ENCODE results near the gene STK33.

- TF ChIP-seq CTCF (IDR thresholded peaks at IDR 0.05; ENCODE audit: borderline replicate concordance, extremely low read depth, low read length, poor library complexity, severe bottlenecking) (no peak), EZH2 (IDR thresholded peaks at IDR 0.05; ENCODE audit: borderline replicate concordance, low read depth, low read length, severe bottlenecking) (no peak)
Measured at GRCh38 chr11:8527939-8528338, 66.1 kb downstream of the STK33 start.
